Right hindlimb (tissue), 1 donor: ENCODE measurements around the gene EPS8.

Source experiments
- DNase-seq: peaks from one replicate; pipeline ENCODE4 v3.0.0-alpha.2; 2018

EPS8 gene

GRCh38 chr12:15714256-15714655, 74.9 kb downstream of the EPS8 start:
- DNase-seq: no peak

DNA sequence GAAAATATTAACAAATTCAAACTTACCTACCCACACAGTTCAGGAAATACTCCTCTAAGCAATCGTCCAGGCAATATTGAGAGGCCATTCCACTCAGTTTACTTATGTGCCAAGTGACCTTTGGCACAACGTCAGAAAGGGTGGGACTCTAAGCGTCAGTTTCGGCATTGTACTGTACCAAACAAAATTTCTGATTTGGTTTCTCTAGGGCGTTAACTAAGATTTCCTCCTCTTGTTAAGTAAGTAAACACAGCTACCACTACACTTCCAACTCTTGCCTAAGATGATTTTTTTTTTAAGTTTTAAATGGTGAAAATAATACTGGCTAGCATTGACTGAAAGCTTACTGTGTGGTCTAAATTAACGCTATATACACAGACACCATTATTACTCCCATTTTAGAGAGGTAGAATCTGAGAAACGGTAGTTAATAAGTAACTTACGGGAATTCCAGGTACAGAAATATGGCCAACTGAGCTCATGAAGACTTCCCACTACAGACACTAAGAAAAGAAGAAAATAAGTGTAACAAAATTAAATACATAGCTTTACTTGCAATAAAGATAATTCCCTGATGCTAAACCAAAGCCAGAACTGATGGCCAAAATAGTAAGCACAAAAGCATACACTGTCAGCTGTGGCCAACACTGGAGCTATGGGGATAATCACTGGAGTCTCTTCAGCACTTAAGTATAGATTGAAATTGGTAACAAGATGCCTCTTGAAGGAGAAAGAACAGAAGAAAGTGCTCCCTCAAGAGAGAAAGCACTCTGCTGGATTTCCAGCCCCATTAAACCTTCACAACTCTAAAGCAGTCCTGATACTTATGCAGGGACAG, 76.1 kb downstream of the EPS8 start:
- peak; percentile 48 for DNase-seq

DNA sequence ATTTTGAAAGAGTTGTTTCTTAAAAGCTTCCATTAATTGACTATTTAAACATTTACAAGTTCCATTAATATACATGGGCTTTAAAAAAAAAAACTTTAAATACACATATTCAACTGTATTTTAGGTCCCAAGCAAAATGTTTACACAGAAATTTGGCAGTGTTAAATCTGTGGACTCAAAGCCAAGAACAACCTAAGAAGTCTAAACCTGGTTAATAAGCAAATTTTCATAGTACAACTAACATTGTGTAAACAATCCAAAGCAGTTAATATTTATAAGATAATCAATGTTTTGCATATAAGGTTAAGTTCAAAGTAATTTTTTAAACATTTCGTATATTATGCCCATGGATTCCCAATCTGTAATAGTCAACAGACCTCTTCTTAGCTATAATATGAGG, 77.0 kb downstream of the EPS8 start:
- no peak for DNase-seq

- no peak for DNase-seq
These were observed 78.2 kb downstream of the EPS8 start for GRCh38 chr12:15710860-15711510.

GRCh38 chr12:15709551-15709950, 79.6 kb downstream of the EPS8 start:
- DNase-seq: no peak

DNA sequence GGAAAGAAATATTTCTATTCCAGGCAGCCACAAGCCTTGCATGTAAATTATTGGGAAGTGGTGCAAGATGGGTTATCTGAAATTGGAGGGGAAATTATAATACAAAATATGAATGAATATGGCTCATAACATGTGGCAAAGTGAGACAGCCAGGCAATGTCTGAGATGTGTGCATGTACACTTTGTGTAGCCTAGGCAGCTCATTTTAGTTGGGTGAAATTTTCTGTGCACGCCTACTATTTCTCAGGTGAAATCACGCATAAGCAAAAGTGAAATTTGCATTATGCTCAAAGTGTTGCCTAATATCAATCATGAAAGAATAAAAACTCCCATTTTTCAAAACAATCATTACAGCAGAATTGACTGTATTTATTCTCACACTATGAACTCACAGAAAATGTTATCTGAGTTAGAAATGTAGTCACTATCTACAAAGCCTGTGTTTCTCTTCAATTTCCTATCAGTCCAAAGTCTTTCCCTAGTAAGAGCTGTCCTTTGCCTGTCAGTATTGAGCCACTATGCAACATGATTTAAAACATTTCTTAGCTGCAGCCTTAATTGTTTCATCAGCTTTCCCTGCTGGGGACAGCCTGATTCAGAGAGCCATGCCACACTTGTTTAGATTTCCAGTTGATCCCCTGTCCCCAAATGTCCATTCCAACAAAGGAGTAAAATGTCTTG, 80.7 kb downstream of the EPS8 start:
- no peak for DNase-seq

DNA sequence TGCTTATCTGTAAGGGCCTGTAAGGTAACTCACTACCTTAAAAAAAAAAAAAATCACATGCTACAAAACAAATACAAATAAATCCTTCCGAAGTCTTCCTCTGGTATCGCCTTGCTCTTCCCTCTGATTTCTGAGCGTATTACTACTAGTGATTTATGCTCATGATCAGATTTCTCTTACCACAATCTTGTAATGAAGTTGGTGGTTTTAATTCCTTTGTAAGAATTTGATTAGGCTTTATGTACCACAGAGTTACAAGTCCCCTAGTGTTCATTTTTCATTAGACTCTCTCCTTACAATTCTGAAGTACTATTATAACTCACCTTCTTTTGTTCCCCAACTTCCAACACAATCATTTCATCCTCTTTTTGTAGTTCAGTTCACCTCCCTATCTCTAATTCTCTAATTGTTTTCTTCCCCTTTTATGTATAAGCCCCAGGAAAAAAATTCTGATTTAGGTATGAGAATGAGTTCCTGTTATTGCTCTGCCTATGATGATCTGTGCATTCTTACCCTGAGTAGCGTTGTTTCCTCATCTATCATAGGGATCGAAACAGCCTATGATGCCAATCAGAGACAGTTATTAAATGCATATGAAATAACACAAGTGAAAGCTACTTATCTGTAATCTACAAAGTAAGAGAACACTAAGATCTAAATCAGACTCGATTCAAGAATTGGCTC, 81.5 kb downstream of the EPS8 start:
- DNase-seq: no peak

- DNase-seq: no peak
These were observed 83.0 kb downstream of the EPS8 start for GRCh38 chr12:15706010-15706676.

- no peak for DNase-seq
These were observed 83.6 kb downstream of the EPS8 start for GRCh38 chr12:15705606-15706005.

- no peak for DNase-seq
These were observed 86.9 kb downstream of the EPS8 start for GRCh38 chr12:15702276-15702675.

DNA sequence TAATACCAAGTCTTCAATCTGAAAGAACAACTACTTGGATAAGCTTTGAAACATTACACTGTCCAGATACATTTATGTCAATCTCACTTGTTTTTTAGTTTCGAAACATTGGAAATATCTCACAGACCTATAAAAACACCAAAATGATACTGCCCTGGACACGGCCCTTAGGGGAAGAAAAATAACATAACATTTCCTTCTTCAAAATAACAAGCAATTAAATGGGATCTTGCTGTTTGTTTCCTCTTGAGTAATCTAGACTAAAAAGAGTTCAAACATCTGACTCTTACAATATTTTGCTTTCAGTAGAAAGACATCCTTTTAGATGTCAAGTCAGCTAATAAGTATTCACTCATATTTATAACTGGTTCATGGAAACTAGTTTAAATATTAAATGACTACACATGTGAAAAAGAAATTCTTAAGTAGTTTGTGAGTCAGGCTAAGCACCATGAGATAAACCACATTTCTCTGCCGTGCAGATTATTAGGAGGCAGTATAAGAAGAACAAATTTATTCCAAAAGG, 87.5 kb downstream of the EPS8 start:
- no peak for DNase-seq

- DNase-seq: no peak
These were observed 88.0 kb downstream of the EPS8 start for GRCh38 chr12:15701206-15701605.

DNA sequence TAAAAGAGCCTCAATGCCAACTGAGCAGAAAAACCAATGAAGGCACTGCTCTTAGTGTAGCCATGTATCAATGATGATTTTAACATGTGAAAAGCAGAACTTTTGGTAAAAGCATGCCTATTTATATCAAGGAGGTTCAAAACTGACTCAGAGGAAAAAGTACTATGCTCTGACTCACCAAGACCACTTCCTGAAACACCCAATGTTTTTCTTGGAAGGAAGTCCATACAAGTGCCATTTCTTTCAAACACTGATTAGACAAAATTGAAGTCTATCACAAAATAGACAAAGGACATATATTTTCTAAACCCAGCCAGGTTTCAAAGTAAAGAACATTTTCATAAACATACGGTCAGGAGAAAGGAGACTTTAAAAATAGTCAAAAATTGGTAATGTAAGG, 88.6 kb downstream of the EPS8 start:
- DNase-seq: no peak

GRCh38 chr12:15699886-15700285, 89.3 kb downstream of the EPS8 start:
- no peak for DNase-seq

- no peak for DNase-seq
These were observed 90.8 kb downstream of the EPS8 start for GRCh38 chr12:15698377-15698871.

DNA sequence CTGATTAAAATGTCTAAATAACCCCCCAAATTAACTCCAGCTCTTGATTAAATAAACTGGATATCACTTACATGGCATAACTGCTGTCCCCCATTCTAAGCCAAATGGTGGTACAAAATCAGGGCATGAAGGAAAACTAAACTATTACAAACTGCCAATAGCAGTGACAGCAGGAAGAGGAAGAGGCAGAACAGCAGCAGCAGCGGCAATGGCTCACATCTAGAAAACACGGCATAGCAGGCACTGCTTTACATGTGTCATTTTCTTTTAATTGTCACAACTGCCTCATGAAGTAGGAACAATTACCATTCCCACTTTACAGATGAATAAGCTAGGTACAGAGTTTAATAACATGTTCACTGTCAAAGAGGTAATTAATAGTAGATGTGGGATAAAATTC, 92.0 kb downstream of the EPS8 start:
- DNase-seq: no peak

GRCh38 chr12:15693228-15693911, 95.8 kb downstream of the EPS8 start:
- no peak for DNase-seq

- no peak for DNase-seq
These were observed 97.8 kb downstream of the EPS8 start for GRCh38 chr12:15691388-15691787.

GRCh38 chr12:15690320-15690719, 98.9 kb downstream of the EPS8 start:
- DNase-seq: no peak

DNA sequence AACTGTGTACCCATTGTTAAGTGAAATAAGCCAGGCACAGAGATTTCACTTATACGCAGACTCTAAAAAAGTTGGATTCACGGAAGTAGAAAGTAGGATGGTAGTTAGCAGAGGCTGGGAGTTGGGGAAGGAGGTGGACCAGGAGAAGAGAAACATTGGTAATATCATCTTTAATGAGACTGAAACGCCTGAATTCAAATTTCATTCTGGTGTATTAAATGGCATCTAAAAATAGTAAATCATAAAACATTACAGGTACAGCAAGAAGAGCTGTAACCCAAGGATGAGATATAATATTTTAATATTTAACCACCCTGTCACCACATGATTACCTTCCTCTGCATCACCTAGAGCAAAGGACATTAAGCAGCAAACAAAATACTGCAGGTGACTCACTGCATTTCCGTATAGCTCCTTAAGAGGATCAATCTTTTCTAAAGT, 99.4 kb downstream of the EPS8 start:
- DNase-seq: no peak

DNA sequence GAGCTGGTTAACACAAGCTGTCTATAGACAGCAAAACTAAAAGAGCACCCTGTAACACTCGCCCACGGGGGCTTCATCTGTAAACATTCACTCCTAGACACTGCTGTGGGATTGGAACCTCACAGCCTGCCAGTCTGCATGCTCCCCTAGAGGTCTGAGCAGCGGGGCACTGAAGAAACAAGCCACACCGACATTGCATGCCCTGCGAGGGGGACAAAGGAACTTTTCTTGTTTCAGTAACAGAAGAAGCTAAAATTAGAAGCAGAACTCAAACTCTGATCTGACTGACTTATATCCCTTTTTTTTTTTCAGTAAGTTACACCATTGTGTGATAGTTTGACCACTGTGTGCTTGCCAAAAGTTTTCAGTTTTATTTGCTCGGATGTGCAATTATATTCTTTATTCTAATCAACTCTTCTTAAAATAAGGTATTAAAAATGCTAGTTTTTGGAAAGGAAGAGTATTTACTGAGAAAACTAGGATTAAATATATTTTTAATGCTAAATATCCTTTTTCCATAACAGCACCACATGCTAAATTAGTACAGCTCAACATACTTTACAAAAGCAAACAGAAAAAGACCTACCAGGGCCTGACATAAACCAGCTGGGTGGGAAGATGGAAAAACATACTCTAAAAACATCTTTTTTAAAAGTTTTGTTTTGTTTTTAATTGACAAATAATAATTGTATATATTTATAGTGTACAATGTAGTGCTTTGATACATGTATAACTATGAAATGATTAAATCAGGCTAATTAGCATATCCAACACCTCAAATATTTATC, 100.2 kb downstream of the EPS8 start:
- no peak for DNase-seq
